Upper lobe of right lung (tissue), 1 donor: ENCODE data around the gene EXD3. TPM values are rescaled to one million over a fixed set of nuclear protein-coding genes. Genes with fewer than 3 reads are reported as not detected.

ENCODE experiments used
- ATAC-seq: fragments of 200-7000 bp; cut with Tn5 transposase; one replicate; pipeline ENCODE4 v1.9.1; 2020; ENCODE audit warnings: mild to moderate bottlenecking, moderate library complexity
- DNase-seq: peaks from one replicate; pipeline ENCODE4 v3.0.0-alpha.2; 2020
- H3K27ac ChIP-seq: fragments of 200-600 bp; one replicate; pipeline ENCODE4 v1.8.0; 2022
- H3K27me3 ChIP-seq: fragments of 200-600 bp; one replicate; pipeline ENCODE4 v1.8.0; 2022; ENCODE audit warnings: mild to moderate bottlenecking
- H3K36me3 ChIP-seq: fragments of 200-600 bp; one replicate; pipeline ENCODE4 v1.8.0; 2022
- H3K4me1 ChIP-seq: fragments of 200-600 bp; one replicate; pipeline ENCODE4 v1.8.0; 2022
- H3K4me3 ChIP-seq: fragments of 200-600 bp; one replicate; pipeline ENCODE4 v1.8.0; 2022; ENCODE audit warnings: mild to moderate bottlenecking
- H3K9me3 ChIP-seq: fragments of 200-600 bp; one replicate; pipeline ENCODE4 v1.8.0; 2022
- intact Hi-C: fragments of 100-400 bp; cut with DNase I; formaldehyde crosslinking; loops from one replicate; pipeline ENCODE4 v1.11.0; 2022
- total RNA-seq: library from RNA; stranded (reverse); fragmentation: NEBNext Ultra II Directional; extraction: Animal tissue kit (Norgen Biotek cat#: 25700); gene quantifications from one replicate; pipeline ENCODE4 v1.2.1, GENCODE V29; 2021
- TF ChIP-seq, protein P1 (sequence below): fragments of 200-600 bp; IDR thresholded peaks from one replicate; pipeline ENCODE4 v1.8.0; 2022; ENCODE audit warnings: antibody characterized with exemption
- donor health status: DM: no; HTN: yes; CAD: no; lungs with severe emphysema.

EXD3 gene
- total RNA-seq, 1 donor from 2014 or later = 27.3 TPM

DNA sequence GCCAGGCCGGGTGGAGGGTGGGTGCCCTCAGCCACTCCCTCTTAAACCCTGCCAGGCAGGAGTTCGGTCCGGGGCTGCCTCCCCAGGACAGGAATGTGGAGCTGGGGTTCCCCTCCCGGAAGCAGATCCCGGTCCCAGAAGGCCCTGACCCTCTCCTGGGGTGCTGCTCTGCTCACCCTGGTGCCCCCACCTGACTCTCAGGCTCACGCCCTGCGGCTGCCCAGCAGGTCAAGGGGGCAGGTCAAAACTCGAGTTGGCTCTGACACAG is 117.2 kb downstream of the EXD3 start:
- H3K36me3 ChIP-seq = no peaks in the 10 kb centered on the region
- H3K4me3 ChIP-seq = peak overlapping the region; percentile 27
- TF ChIP-seq, protein P1, sequence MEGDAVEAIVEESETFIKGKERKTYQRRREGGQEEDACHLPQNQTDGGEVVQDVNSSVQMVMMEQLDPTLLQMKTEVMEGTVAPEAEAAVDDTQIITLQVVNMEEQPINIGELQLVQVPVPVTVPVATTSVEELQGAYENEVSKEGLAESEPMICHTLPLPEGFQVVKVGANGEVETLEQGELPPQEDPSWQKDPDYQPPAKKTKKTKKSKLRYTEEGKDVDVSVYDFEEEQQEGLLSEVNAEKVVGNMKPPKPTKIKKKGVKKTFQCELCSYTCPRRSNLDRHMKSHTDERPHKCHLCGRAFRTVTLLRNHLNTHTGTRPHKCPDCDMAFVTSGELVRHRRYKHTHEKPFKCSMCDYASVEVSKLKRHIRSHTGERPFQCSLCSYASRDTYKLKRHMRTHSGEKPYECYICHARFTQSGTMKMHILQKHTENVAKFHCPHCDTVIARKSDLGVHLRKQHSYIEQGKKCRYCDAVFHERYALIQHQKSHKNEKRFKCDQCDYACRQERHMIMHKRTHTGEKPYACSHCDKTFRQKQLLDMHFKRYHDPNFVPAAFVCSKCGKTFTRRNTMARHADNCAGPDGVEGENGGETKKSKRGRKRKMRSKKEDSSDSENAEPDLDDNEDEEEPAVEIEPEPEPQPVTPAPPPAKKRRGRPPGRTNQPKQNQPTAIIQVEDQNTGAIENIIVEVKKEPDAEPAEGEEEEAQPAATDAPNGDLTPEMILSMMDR = no peak
- peaks cover 55% of the 10 kb centered on the region for H3K4me1 ChIP-seq
- intact Hi-C loops = no loop called here
- ATAC-seq (no peak), DNase-seq (no peak)
- H3K9me3 ChIP-seq = no peaks in the 10 kb centered on the region
- H3K27me3 ChIP-seq = no peaks in the 10 kb centered on the region
- H3K27ac ChIP-seq = peak overlapping the region; percentile 67

DNA sequence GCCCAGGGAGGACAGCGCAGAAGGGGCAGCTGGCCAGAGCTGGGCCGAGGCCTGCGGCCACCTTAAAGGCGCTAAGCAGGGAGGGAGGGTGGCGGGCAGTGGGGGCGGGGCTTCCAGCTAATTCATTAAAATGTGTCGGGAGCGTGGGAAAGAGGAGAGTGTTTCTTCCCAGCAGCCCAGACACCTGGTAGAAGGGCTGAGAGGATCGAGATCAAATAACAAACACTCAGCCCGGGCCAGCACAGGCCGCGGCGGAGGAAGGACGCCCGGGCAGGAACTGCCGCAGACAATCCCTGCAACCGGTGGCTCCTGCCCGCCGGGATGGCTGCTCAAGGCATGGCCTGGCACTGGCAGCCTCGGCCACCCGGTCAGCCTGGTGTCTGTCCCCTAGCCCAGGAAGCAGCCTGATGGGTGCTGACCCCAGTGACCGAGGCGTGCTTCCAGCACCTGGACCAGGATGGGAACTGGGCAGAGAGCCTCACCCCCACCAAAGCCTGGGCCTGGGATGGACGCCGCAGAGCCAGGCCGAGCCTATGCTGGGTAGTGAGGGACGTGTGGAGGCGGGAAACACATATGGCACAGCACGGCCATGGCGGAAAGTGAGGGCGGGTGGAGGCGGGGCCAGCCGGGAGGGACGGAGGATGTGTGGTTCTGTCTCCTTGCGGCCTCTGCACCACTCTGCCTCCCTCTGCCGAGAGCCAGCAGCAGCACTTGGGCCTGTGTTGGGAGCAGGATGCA is 117.7 kb downstream of the EXD3 start:
- ATAC-seq = peak; percentile 56
- Histone ChIP-seq H3K27me3 (peaks cover 3% of the 10 kb centered on the region), H3K36me3 (no peaks in the 10 kb centered on the region), H3K27ac (peak overlapping the region; percentile 67), H3K4me1 (peaks cover 59% of the 10 kb centered on the region), H3K9me3 (no peaks in the 10 kb centered on the region), H3K4me3 (peak overlapping the region; percentile 27)
- TF ChIP-seq, protein P1 = peak; percentile 28
- DNase-seq = peak; percentile 84
- intact Hi-C loops = no loop called here

DNA sequence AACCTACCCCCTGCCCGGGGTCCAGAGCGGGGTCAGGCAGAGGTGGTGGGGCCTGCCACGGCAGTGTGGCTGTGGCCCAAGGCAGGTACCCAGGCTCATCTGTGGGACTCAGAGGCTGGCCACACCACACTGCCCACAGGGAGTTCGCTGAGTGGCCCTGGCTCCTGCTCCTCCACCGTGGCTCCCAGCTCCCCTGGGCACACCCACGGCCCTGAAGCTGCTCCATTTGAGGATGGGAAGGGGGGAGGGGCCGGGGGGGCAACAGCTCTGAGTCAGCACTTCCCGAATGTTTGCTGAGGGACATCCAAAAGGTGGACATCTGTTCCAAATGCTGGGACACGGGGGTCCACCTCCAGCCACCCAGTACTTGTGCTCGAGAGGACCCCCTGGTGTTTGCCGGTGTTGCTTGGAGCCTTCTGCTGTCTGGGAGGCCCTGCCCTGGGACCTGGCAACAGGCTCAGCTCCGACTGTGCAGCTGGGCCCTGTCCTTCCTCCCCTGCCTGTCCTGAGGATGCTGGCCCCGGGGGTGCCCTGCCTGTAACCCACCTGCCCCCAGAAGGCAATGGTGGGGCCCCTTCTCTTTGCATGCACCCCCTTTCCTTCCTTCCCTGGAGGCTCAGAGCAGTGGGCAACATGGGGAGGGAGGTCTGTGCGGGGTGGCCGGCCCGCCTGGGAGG is 118.4 kb downstream of the EXD3 start:
- peak; percentile 65 for DNase-seq
- ATAC-seq = no peak
- H3K27ac ChIP-seq = peak overlapping the region; percentile 59
- H3K27me3 ChIP-seq = peaks cover 10% of the 10 kb centered on the region
- H3K36me3 ChIP-seq = no peaks in the 10 kb centered on the region
- no peaks in the 10 kb centered on the region for H3K9me3 ChIP-seq
- peak overlapping the region; percentile 27 for H3K4me3 ChIP-seq
- intact Hi-C loops = no loop called here
- peaks cover 61% of the 10 kb centered on the region for H3K4me1 ChIP-seq
- TF ChIP-seq, protein P1 = peak; percentile 10

DNA sequence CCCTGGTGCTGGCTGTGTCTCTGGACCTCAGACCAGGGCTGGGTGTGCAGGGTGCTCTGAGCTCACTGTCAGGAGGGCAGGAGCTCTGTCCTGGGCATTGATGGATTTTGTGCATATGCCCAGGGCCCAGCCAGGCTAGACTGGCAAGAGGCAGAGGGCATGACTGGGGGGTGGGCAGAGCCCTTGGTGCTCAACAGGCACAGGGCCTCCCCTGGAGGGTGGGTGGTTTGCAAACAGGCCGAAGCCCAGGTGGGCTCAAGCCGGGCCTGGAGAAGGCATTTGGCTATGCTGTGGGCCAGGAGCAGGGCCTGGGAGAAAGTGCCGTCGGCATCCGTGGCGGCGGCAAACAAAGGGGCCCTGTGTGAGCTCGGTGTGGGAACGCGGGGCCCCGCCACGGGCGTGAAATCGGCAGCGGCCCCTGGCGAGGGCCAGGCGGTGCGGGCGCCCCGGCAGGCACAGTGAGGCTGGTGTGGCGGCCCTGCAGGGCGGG is 119.0 kb downstream of the EXD3 start:
- intact Hi-C loops = no loop called here
- DNase-seq = peak; percentile 64
- Histone ChIP-seq H3K9me3 (no peaks in the 10 kb centered on the region), H3K4me3 (no peak overlapping the region), H3K27me3 (peaks cover 14% of the 10 kb centered on the region), H3K27ac (peak overlapping the region; percentile 51), H3K4me1 (peaks cover 61% of the 10 kb centered on the region), H3K36me3 (no peaks in the 10 kb centered on the region)
- TF ChIP-seq, protein P1 = no peak
- no peak for ATAC-seq

DNA sequence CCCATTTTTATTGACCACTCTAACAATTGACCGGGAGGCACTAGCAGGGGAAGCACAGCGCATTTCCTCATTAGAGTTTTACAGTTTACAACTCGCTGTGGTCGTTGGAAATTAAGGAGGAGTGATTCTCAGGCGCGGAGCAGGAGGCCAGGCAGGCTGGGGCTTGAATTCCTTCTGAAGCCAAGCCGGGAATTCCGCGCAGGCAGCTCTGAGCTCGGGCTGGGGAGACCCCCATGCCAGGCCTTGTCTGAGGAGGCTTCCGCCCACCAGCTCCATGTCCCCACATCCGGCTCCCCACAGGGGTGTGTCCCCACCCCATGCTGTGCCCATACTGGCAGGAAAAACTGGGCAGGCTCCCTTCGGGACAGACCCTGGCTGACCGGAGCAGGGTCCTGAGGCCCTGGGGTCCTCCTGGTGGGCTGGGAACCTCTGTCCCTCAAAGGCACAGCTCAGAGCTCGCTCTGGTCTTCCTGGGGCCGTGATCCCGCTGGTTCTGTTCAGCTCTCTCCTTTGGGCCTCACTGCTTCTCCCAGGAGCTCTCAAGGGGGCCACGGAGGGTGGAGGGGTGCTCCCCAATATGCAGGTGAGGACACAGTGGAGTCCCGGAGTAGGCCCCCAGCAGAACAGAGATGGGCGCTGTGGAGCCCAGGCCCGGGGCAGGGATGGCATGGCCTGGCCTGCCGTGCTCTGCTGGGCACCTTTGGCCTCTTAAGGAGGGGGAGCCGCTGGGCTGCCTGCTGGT is 119.6 kb downstream of the EXD3 start:
- Histone ChIP-seq H3K9me3 (no peaks in the 10 kb centered on the region), H3K4me3 (peak overlapping the region; percentile 49), H3K27ac (peak overlapping the region; percentile 51), H3K4me1 (peaks cover 61% of the 10 kb centered on the region), H3K27me3 (peaks cover 14% of the 10 kb centered on the region), H3K36me3 (no peaks in the 10 kb centered on the region)
- ATAC-seq (no peak), DNase-seq (peak; percentile 66)
- TF ChIP-seq, protein P1 = no peak
- intact Hi-C loops = no loop called here
